OCI-LY1 (cell line): ENCODE measurements around the gene ORMDL3.
A peak's percentile ranks its signal among the peaks of the same experiment; 100 is the strongest.

Experiments
- H2AFZ ChIP-seq: fragments of 200-600 bp; sonication (generic), shearing (Covaris generic); 2 replicates; pipeline ENCODE4 v1.6.0; 2014; ENCODE audit warnings: antibody characterized with exemption, mild to moderate bottlenecking, low read length
- H3F3A ChIP-seq: fragments of 200-600 bp; sonication (generic), shearing (Covaris generic); 2 replicates; pipeline ENCODE4 v1.6.0; 2014; ENCODE audit warnings: mild to moderate bottlenecking, antibody characterized with exemption, low read length, moderate library complexity; ENCODE audit not compliant: insufficient read depth
- H3K27ac ChIP-seq: fragments of 200-600 bp; sonication (generic); 2 replicates; pipeline ENCODE4 v1.5.1; 2014; ENCODE audit warnings: low read length, mixed run types, mild to moderate bottlenecking, low read depth; ENCODE audit not compliant: poor library complexity, severe bottlenecking
- H3K27me3 ChIP-seq: fragments of 200-600 bp; sonication (generic); 2 replicates; pipeline ENCODE4 v1.6.0; 2014; ENCODE audit warnings: antibody characterized with exemption, mild to moderate bottlenecking, low read length, moderate library complexity; ENCODE audit not compliant: insufficient read depth
- H3K36me3 ChIP-seq: fragments of 200-600 bp; sonication (generic); 2 replicates; pipeline ENCODE4 v1.6.1; 2014; ENCODE audit warnings: mild to moderate bottlenecking, antibody characterized with exemption, low read length, moderate library complexity, mixed read lengths; ENCODE audit not compliant: insufficient read depth
- H3K4me1 ChIP-seq: fragments of 200-600 bp; sonication (generic); 2 replicates; pipeline ENCODE4 v1.5.1; 2014; ENCODE audit warnings: mild to moderate bottlenecking, low read length, moderate library complexity; ENCODE audit not compliant: insufficient read depth, severe bottlenecking
- H3K4me2 ChIP-seq: fragments of 200-600 bp; sonication (generic), shearing (Covaris generic); 2 replicates; pipeline ENCODE4 v1.6.1; 2014; ENCODE audit warnings: low read length
- H3K4me3 ChIP-seq: fragments of 200-600 bp; sonication (generic); 2 replicates; pipeline ENCODE4 v1.5.1; 2014; ENCODE audit warnings: low read length, low read depth, mild to moderate bottlenecking, mixed read lengths; ENCODE audit not compliant: poor library complexity, severe bottlenecking
- H3K79me2 ChIP-seq: fragments of 200-600 bp; shearing (Covaris generic); 2 replicates; pipeline ENCODE4 v1.6.1; 2016; ENCODE audit warnings: mixed run types, low read length, mixed read lengths; ENCODE audit not compliant: insufficient read depth
- H3K9ac ChIP-seq: fragments of 200-600 bp; sonication (generic), shearing (Covaris generic); 2 replicates; pipeline ENCODE4 v1.6.1; 2014; ENCODE audit warnings: mild to moderate bottlenecking, low read length, mixed read lengths
- H3K9me2 ChIP-seq: fragments of 200-600 bp; sonication (generic), shearing (Covaris generic); 2 replicates; pipeline ENCODE4 v1.6.1; 2014; ENCODE audit warnings: low read depth, mild to moderate bottlenecking, low read length, mixed read lengths
- H3K9me3 ChIP-seq: fragments of 200-600 bp; shearing (Covaris generic); 2 replicates; pipeline ENCODE4 v1.6.1; 2014; ENCODE audit warnings: low read length, mixed read lengths
- H4K20me1 ChIP-seq: fragments of 200-600 bp; sonication (generic), shearing (Covaris generic); 2 replicates; pipeline ENCODE4 v1.6.0; 2016; ENCODE audit warnings: mild to moderate bottlenecking, low read length; ENCODE audit not compliant: insufficient read depth
- EZH2 ChIP-seq: fragments of 200-600 bp; sonication (generic), shearing (Covaris generic); IDR thresholded peaks from 2 replicates; pipeline ENCODE4 v1.8.0; 2017; ENCODE audit warnings: borderline replicate concordance, mixed run types, mild to moderate bottlenecking, antibody characterized with exemption, low read length, moderate library complexity, mixed read lengths
- TF ChIP-seq, protein P1 (sequence below): fragments of 200-600 bp; sonication (generic), shearing (Covaris generic); IDR thresholded peaks from 2 replicates; pipeline ENCODE4 v1.5.1; 2017; ENCODE audit warnings: mild to moderate bottlenecking, antibody characterized with exemption, low read length, moderate library complexity, mixed read lengths

Gene ORMDL3

DNA sequence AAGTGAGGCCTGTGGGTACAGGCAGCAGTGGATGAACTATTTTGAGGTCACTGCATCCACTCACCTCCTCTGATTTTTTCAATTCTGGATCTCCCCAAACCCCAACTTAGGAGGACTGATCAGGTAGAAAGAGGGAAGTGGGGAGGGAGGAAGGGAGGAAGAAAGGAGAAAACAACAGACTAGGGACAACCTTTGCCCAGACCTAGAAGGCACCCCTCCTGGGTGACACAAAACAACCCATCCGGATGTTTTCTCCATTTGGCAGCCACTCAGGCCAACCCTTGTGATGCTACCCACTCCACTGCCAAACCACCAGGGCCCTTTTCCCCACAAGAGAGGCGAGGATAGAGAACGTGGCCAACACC, 2.7 kb downstream of the ORMDL3 start:
- Histone ChIP-seq H3K27ac (peak overlapping the region; percentile 83), H3K9ac (peak overlapping the region; percentile 76; the same call in 1 of the 2 replicates), H3K79me2 (peaks cover 24% of the 10 kb centered on the region), H3K4me2 (peak overlapping the region; percentile 88), H3K4me1 (peaks cover 60% of the 10 kb centered on the region), H3F3A (no peaks in the 10 kb centered on the region), H3K36me3 (peaks cover 46% of the 10 kb centered on the region), H3K4me3 (peak overlapping the region; percentile 78), H3K9me2 (no peaks in the 10 kb centered on the region), H2AFZ (no peak overlapping the region), H4K20me1 (no peaks in the 10 kb centered on the region), H3K27me3 (no peaks in the 10 kb centered on the region), H3K9me3 (no peaks in the 10 kb centered on the region)
- no peak for TF ChIP-seq EZH2
- TF ChIP-seq, protein P1, sequence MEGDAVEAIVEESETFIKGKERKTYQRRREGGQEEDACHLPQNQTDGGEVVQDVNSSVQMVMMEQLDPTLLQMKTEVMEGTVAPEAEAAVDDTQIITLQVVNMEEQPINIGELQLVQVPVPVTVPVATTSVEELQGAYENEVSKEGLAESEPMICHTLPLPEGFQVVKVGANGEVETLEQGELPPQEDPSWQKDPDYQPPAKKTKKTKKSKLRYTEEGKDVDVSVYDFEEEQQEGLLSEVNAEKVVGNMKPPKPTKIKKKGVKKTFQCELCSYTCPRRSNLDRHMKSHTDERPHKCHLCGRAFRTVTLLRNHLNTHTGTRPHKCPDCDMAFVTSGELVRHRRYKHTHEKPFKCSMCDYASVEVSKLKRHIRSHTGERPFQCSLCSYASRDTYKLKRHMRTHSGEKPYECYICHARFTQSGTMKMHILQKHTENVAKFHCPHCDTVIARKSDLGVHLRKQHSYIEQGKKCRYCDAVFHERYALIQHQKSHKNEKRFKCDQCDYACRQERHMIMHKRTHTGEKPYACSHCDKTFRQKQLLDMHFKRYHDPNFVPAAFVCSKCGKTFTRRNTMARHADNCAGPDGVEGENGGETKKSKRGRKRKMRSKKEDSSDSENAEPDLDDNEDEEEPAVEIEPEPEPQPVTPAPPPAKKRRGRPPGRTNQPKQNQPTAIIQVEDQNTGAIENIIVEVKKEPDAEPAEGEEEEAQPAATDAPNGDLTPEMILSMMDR: 0 out of 2 replicates have a peak, but pooled peaks have one; percentile 19

- no peak overlapping the region for H2AFZ ChIP-seq
- H3K27me3 ChIP-seq: no peaks in the 10 kb centered on the region
- TF ChIP-seq EZH2: no peak
- TF ChIP-seq, protein P1: peak; percentile 62; the same call in 1 of the 2 replicates
- H3K4me3 ChIP-seq: peak overlapping the region; percentile 78
- H3K27ac ChIP-seq: peak overlapping the region; percentile 83
- H3K9me2 ChIP-seq: no peaks in the 10 kb centered on the region
- H3K79me2 ChIP-seq: peaks cover 24% of the 10 kb centered on the region
- no peaks in the 10 kb centered on the region for H4K20me1 ChIP-seq
- peak overlapping the region; percentile 76; the same call in 1 of the 2 replicates for H3K9ac ChIP-seq
- H3F3A ChIP-seq: no peaks in the 10 kb centered on the region
- peak overlapping the region; percentile 88 for H3K4me2 ChIP-seq
- no peaks in the 10 kb centered on the region for H3K9me3 ChIP-seq
- peaks cover 51% of the 10 kb centered on the region for H3K36me3 ChIP-seq
- peaks cover 54% of the 10 kb centered on the region for H3K4me1 ChIP-seq
Observed at GRCh38 chr17:39923836-39924690, 3.3 kb downstream of the ORMDL3 start.

DNA sequence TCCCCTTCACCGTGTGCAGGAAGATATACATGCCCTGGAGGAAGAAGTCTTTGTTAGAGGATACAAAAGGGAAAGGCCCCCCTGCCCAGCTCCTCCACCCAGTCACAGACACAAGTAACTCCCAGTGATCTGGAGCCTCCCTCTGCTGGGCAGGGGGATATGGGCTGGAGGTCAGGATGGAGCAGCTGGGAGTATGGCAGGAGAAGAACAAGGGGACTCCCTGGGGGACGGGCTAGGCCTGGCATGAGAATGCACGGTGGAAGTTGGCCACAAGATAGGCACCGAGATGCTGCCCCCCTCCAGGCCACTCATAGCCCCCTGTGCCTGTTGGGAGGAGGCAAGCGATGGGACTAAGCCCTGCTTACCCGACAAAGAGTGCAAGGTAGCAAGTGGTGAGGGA, 4.2 kb downstream of the ORMDL3 start:
- no peaks in the 10 kb centered on the region for H3K27me3 ChIP-seq
- peaks cover 24% of the 10 kb centered on the region for H3K79me2 ChIP-seq
- H3K4me2 ChIP-seq: no peak overlapping the region
- no peak overlapping the region for H3K4me3 ChIP-seq
- no peak for TF ChIP-seq EZH2
- TF ChIP-seq, protein P1: no peak
- no peak overlapping the region for H2AFZ ChIP-seq
- H4K20me1 ChIP-seq: no peaks in the 10 kb centered on the region
- no peaks in the 10 kb centered on the region for H3K9me3 ChIP-seq
- no peaks in the 10 kb centered on the region for H3K9me2 ChIP-seq
- H3K4me1 ChIP-seq: peaks cover 46% of the 10 kb centered on the region
- no peaks in the 10 kb centered on the region for H3F3A ChIP-seq
- H3K27ac ChIP-seq: no peak overlapping the region
- H3K36me3 ChIP-seq: peaks cover 54% of the 10 kb centered on the region
- H3K9ac ChIP-seq: no peak overlapping the region
